ENCODE data around the gene TRMT44. TPM values are rescaled to one million over a fixed set of nuclear protein-coding genes. Genes with fewer than 3 reads are reported as not detected.
"Not testable (repeated sequence)": the region's sequence is repeated elsewhere in the genome, so short reads cannot be mapped to it uniquely, and the experiment has no call there.

TRMT44 gene
- total RNA-seq, 1 donor: 21.7 TPM

GRCh38 chr4:8478371-8478770, 37.8 kb downstream of the TRMT44 start:
- Histone ChIP-seq H3K79me2 (ENCODE audit: insufficient read depth, low read length) (no peaks in the 10 kb centered on the region), H3K4me1 (ENCODE audit: insufficient read depth, low read length) (peaks cover 4% of the 10 kb centered on the region), H2AFZ (ENCODE audit: low read length) (no peak overlapping the region), H3K4me2 (ENCODE audit: insufficient read depth, low read length) (no peak overlapping the region), H3K27ac (ENCODE audit: low read depth, low read length) (no peak overlapping the region), H3K27me3 (ENCODE audit: insufficient read depth, low read length) (no peaks in the 10 kb centered on the region), H3K4me3 (ENCODE audit: insufficient read depth, low read length) (no peak overlapping the region), H4K20me1 (ENCODE audit: insufficient read depth, low read length) (peaks cover 6% of the 10 kb centered on the region), H3K36me3 (ENCODE audit: insufficient read depth, low read length) (peaks cover 12% of the 10 kb centered on the region), H3K9me3 (ENCODE audit: low read depth, low read length) (no peaks in the 10 kb centered on the region)
- peak; percentile 58 for DNase-seq (ENCODE audit: insufficient read length, low spot score, missing footprints)
- TF ChIP-seq CTCF (IDR thresholded peaks at IDR 0.05; ENCODE audit: extremely low read depth, low read depth, low read length): no peak

- Histone ChIP-seq H2AFZ (ENCODE audit: low read length) (no peak overlapping the region), H3K9me3 (ENCODE audit: low read depth, low read length) (no peaks in the 10 kb centered on the region), H3K79me2 (ENCODE audit: insufficient read depth, low read length) (no peaks in the 10 kb centered on the region), H3K36me3 (ENCODE audit: insufficient read depth, low read length) (peaks cover 12% of the 10 kb centered on the region), H3K27me3 (ENCODE audit: insufficient read depth, low read length) (no peaks in the 10 kb centered on the region), H4K20me1 (ENCODE audit: insufficient read depth, low read length) (peaks cover 5% of the 10 kb centered on the region), H3K4me1 (ENCODE audit: insufficient read depth, low read length) (no peaks in the 10 kb centered on the region), H3K4me3 (ENCODE audit: insufficient read depth, low read length) (no peak overlapping the region), H3K4me2 (ENCODE audit: insufficient read depth, low read length) (no peak overlapping the region), H3K27ac (ENCODE audit: low read depth, low read length) (no peak overlapping the region)
- peak; percentile 62 for DNase-seq (ENCODE audit: insufficient read length, low spot score, missing footprints)
- TF ChIP-seq CTCF (IDR thresholded peaks at IDR 0.05; ENCODE audit: extremely low read depth, low read depth, low read length): no peak
Measured at GRCh38 chr4:8478801-8479744, 38.5 kb downstream of the TRMT44 start.

GRCh38 chr4:8480221-8480620, 39.6 kb downstream of the TRMT44 start:
- TF ChIP-seq CTCF (IDR thresholded peaks at IDR 0.05; ENCODE audit: extremely low read depth, low read depth, low read length): no peak

GRCh38 chr4:8486643-8487042, 46.1 kb downstream of the TRMT44 start:
- not testable (repeated sequence) for H3K36me3 ChIP-seq (ENCODE audit: insufficient read depth, low read length); DNase-seq (ENCODE audit: insufficient read length, low spot score, missing footprints); H3K79me2 ChIP-seq (ENCODE audit: insufficient read depth, low read length); H2AFZ ChIP-seq (ENCODE audit: low read length); H3K27me3 ChIP-seq (ENCODE audit: insufficient read depth, low read length); H3K4me2 ChIP-seq (ENCODE audit: insufficient read depth, low read length); H3K4me3 ChIP-seq (ENCODE audit: insufficient read depth, low read length); H3K4me1 ChIP-seq (ENCODE audit: insufficient read depth, low read length); H4K20me1 ChIP-seq (ENCODE audit: insufficient read depth, low read length); H3K27ac ChIP-seq (ENCODE audit: low read depth, low read length); H3K9me3 ChIP-seq (ENCODE audit: low read depth, low read length)

More at GRCh38 chr4:8480221-8480620, 39.6 kb downstream of the TRMT44 start:
- Histone ChIP-seq H3K9me3 (ENCODE audit: low read depth, low read length) (no peaks in the 10 kb centered on the region), H4K20me1 (ENCODE audit: insufficient read depth, low read length) (peaks cover 5% of the 10 kb centered on the region), H3K27me3 (ENCODE audit: insufficient read depth, low read length) (no peaks in the 10 kb centered on the region), H3K4me2 (ENCODE audit: insufficient read depth, low read length) (no peak overlapping the region), H3K4me3 (ENCODE audit: insufficient read depth, low read length) (no peak overlapping the region), H3K27ac (ENCODE audit: low read depth, low read length) (no peak overlapping the region), H3K79me2 (ENCODE audit: insufficient read depth, low read length) (no peaks in the 10 kb centered on the region), H3K4me1 (ENCODE audit: insufficient read depth, low read length) (no peaks in the 10 kb centered on the region), H2AFZ (ENCODE audit: low read length) (no peak overlapping the region), H3K36me3 (ENCODE audit: insufficient read depth, low read length) (peaks cover 12% of the 10 kb centered on the region)
- DNase-seq (ENCODE audit: insufficient read length, low spot score, missing footprints): no peak
